Placental epithelial cell (primary cell): ENCODE measurements around the gene GRM6. TPM values are rescaled to one million over a fixed set of nuclear protein-coding genes. Genes with fewer than 3 reads are reported as not detected.

ENCODE experiments used
- total RNA-seq: library from RNA; depleted of rRNA; stranded (reverse); fragments of >200 nt; gene quantifications from 2 replicates; pipeline ENCODE4 v1.2.3, GENCODE V29; 2012

Gene GRM6
- total RNA-seq = not detected in 2 replicates

GRCh38 chr5:178994580-178995340, at the start of gene GRM6:
TSS of gene GRM6 (minus strand) at chr5:178995320. CDS start at chr5:178994944, 376 bp downstream.

DNA sequence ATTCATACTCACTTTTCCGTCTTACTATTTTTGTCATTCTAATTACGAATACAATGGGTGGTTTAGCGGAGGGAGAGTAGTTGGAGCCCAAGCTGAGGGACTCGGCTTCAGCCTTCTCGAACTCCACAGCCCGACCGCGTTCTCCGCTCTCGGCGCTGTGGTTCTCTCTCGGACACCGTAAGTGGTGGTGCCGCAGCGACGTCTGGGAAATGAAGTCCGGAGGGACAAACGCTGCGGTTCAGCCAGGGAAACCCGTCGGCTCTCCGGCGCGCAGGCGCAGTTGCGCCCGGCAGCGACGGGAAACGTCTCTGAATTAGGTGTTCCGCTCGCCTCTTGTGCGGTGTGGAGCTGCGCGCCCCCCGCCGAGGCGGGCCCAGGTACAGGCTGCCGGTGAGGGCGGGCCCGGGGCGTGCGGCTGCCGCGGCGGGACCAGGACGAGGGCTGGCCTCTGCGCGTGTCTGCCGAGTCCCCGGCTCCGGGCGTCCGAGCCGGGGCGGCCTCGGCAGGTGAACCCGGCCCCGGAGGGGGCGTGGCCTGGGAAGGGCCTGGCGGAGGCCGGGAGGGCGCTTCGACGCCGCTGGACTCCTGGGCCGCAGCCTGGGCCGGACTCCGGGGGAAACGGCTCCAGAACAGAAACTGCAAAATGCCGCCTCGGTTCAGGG, 28.5 kb upstream of the GRM6 start, which contains the start of gene ZNF879:
Gene ZNF879 (plus strand): TSS at position 277 of the 662 bp plus-strand sequence. CDS start 1,201 bp downstream, outside the sequence.

GRCh38 chr5:178940569-178941360, 54.4 kb downstream of the GRM6 start, which contains the start of gene ZNF454:
TSS of gene ZNF454 (plus strand) at chr5:178941198. CDS start at chr5:178942792, 1,594 bp downstream.

Other genes with a start within 250 kb of the GRM6 start
- gene ZNF354B, start 135.4 kb downstream of the GRM6 start, total RNA-seq = 8.1 and 11.8 TPM in 2 replicates
- gene ZFP2, start 99.4 kb downstream of the GRM6 start, total RNA-seq = 0.76 and 1.6 TPM in 2 replicates
- gene ZNF454, start 54.1 kb downstream of the GRM6 start, total RNA-seq = 2.7 and 6.3 TPM in 2 replicates
- gene ZNF879, start 28.5 kb upstream of the GRM6 start, total RNA-seq = 4.4 and 7.5 TPM in 2 replicates
- gene ZNF354C, start 65.1 kb upstream of the GRM6 start, total RNA-seq = 6.0 and 9.8 TPM in 2 replicates